HL-60 (cell line): ENCODE measurements around the gene PLA2G5.

Experiments
- CTCF ChIP-seq: IDR thresholded peaks from one replicate; pipeline ENCODE4 v1.5.1; 2011; ENCODE audit warnings: low read length, control low read depth, inconsistent platforms; ENCODE audit not compliant: insufficient read depth
- POLR2AphosphoS5 ChIP-seq: IDR thresholded peaks from 2 replicates; pipeline ENCODE4 v1.6.1; 2012; ENCODE audit warnings: low read depth

GRCh38 chr1:20136249-20136648 lies 66.3 kb downstream of the PLA2G5 start:
- TF ChIP-seq POLR2AphosphoS5 (no peak), CTCF (no peak)
